ENCODE data around the gene IL11. TPM values are rescaled to one million over a fixed set of nuclear protein-coding genes. Genes with fewer than 3 reads are reported as not detected.

The IL11 gene
- total RNA-seq, 1 donor from 2014 or later = 0.06 TPM

GRCh38 chr19:55319785-55320184 is 50.5 kb downstream of the IL11 start:
- Histone ChIP-seq H3K9me3 (ENCODE audit: low read depth) (no peaks in the 10 kb centered on the region), H3K9ac (no peak overlapping the region), H3K4me3 (peak overlapping the region; percentile 42), H3K36me3 (no peaks in the 10 kb centered on the region), H4K20me1 (ENCODE audit: low read depth) (no peaks in the 10 kb centered on the region), H3K4me1 (no peaks in the 10 kb centered on the region), H3K4me2 (peak overlapping the region; percentile 71), H3K27me3 (no peaks in the 10 kb centered on the region), H3K79me2 (ENCODE audit: low read depth) (no peaks in the 10 kb centered on the region), H3K27ac (no peak overlapping the region), H2AFZ (replicated peaks) (peak overlapping the region; percentile 97), H3F3A (ENCODE audit: low read depth) (no peaks in the 10 kb centered on the region)
- Mint-ChIP-seq H3K36me3 (no peaks in the 10 kb centered on the region), H3K9me3 (no peaks in the 10 kb centered on the region), H3K27ac (peak overlapping the region; percentile 33), H3K4me3 (peak overlapping the region; percentile 58), H3K27me3 (ENCODE audit: insufficient read depth, low read depth) (peaks cover 8% of the 10 kb centered on the region), H3K4me1 (peaks cover 3% of the 10 kb centered on the region)
- TF ChIP-seq EZH2phosphoT487 (IDR thresholded peaks at IDR 0.05) (no peak), EZH2 (IDR thresholded peaks at IDR 0.05) (no peak), CTCF (IDR thresholded peaks at IDR 0.05) (no peak)
- peak; percentile 89 for DNase-seq (ENCODE audit: low spot score)

GRCh38 chr19:55316646-55317045 is 53.6 kb downstream of the IL11 start:
- Histone ChIP-seq H3K4me2 (no peak overlapping the region), H3K79me2 (ENCODE audit: low read depth) (no peaks in the 10 kb centered on the region), H2AFZ (replicated peaks) (no peak overlapping the region), H3K9ac (no peak overlapping the region), H3F3A (ENCODE audit: low read depth) (peaks cover 10% of the 10 kb centered on the region), H3K4me1 (no peaks in the 10 kb centered on the region), H3K9me3 (ENCODE audit: low read depth) (no peaks in the 10 kb centered on the region), H3K4me3 (no peak overlapping the region), H4K20me1 (ENCODE audit: low read depth) (no peaks in the 10 kb centered on the region), H3K36me3 (no peaks in the 10 kb centered on the region), H3K27me3 (no peaks in the 10 kb centered on the region), H3K27ac (no peak overlapping the region)
- Mint-ChIP-seq H3K4me1 (peaks cover 7% of the 10 kb centered on the region), H3K36me3 (peaks cover 4% of the 10 kb centered on the region), H3K4me3 (no peak overlapping the region), H3K27me3 (ENCODE audit: insufficient read depth, low read depth) (peaks cover 13% of the 10 kb centered on the region), H3K9me3 (no peaks in the 10 kb centered on the region), H3K27ac (no peak overlapping the region)
- TF ChIP-seq EZH2 (IDR thresholded peaks at IDR 0.05) (no peak), EZH2phosphoT487 (IDR thresholded peaks at IDR 0.05) (no peak), CTCF (IDR thresholded peaks at IDR 0.05) (no peak)
- DNase-seq (ENCODE audit: low spot score) = no peak

- Mint-ChIP-seq H3K4me1 (peaks cover 7% of the 10 kb centered on the region), H3K27me3 (ENCODE audit: insufficient read depth, low read depth) (peaks cover 13% of the 10 kb centered on the region)
- no peak for DNase-seq (ENCODE audit: low spot score)
These were observed 54.2 kb downstream of the IL11 start for GRCh38 chr19:55315956-55316525.

More at GRCh38 chr19:55315956-55316525, 54.2 kb downstream of the IL11 start:
- Mint-ChIP-seq H3K36me3 (peaks cover 4% of the 10 kb centered on the region), H3K27ac (peak overlapping the region; percentile 55), H3K4me3 (no peak overlapping the region), H3K9me3 (no peaks in the 10 kb centered on the region)
- H3K9me3 ChIP-seq (ENCODE audit: low read depth) = no peaks in the 10 kb centered on the region
- H3K4me3 ChIP-seq = no peak overlapping the region
- H3K4me2 ChIP-seq = no peak overlapping the region
- no peaks in the 10 kb centered on the region for H3K4me1 ChIP-seq
- H3K79me2 ChIP-seq (ENCODE audit: low read depth) = no peaks in the 10 kb centered on the region
- no peak overlapping the region for H2AFZ ChIP-seq (replicated peaks)
- no peak overlapping the region for H3K9ac ChIP-seq
- no peaks in the 10 kb centered on the region for H3K27me3 ChIP-seq
- no peaks in the 10 kb centered on the region for H3K36me3 ChIP-seq
- H3F3A ChIP-seq (ENCODE audit: low read depth) = peaks cover 10% of the 10 kb centered on the region
- H3K27ac ChIP-seq = no peak overlapping the region
- no peaks in the 10 kb centered on the region for H4K20me1 ChIP-seq (ENCODE audit: low read depth)
- TF ChIP-seq CTCF (IDR thresholded peaks at IDR 0.05) (no peak), EZH2 (IDR thresholded peaks at IDR 0.05) (no peak), EZH2phosphoT487 (IDR thresholded peaks at IDR 0.05) (no peak)

Data from neural progenitor cell (in vitro differentiated cells).